Mesenteric fat pad (tissue), 1 donor: ENCODE results near the gene ZKSCAN3. TPM values are rescaled to one million over a fixed set of nuclear protein-coding genes. Genes with fewer than 3 reads are reported as not detected.
"Not testable (repeated sequence)": the region's sequence is repeated elsewhere in the genome, so short reads cannot be mapped to it uniquely, and the experiment has no call there.

ENCODE experiments used
- DNase-seq: peaks from one replicate; pipeline ENCODE4 v3.0.0-alpha.2; 2020; ENCODE audit warnings: low spot score
- total RNA-seq: library from RNA; stranded (reverse); fragmentation: NEBNext Ultra II Directional; extraction: Animal tissue kit (Norgen Biotek cat#: 25700); gene quantifications from one replicate; pipeline ENCODE4 v1.2.1, GENCODE V29; 2021
- donor health status: DM: yes; HTN: yes; CAD: no.

ZKSCAN3 gene
- total RNA-seq, 1 donor from 2014 or later: 3.0 TPM

- no peak for DNase-seq
Observed at GRCh38 chr6:28371706-28372451, 22.1 kb downstream of the ZKSCAN3 start.

- no peak for DNase-seq
Observed at GRCh38 chr6:28373925-28374324, 24.2 kb downstream of the ZKSCAN3 start.

GRCh38 chr6:28377879-28378278, 28.1 kb downstream of the ZKSCAN3 start:
- no peak for DNase-seq

- DNase-seq: no peak
Observed at GRCh38 chr6:28378644-28379043, 28.9 kb downstream of the ZKSCAN3 start.

GRCh38 chr6:28380381-28380780, 30.6 kb downstream of the ZKSCAN3 start:
- DNase-seq: no peak

- peak; percentile 93 for DNase-seq
Observed at GRCh38 chr6:28383235-28384142, 33.7 kb downstream of the ZKSCAN3 start.

- DNase-seq: no peak
Observed at GRCh38 chr6:28384143-28384533, 34.4 kb downstream of the ZKSCAN3 start.

- no peak for DNase-seq
Observed at GRCh38 chr6:28390688-28391087, 40.9 kb downstream of the ZKSCAN3 start.

- no peak for DNase-seq
Observed at GRCh38 chr6:28393912-28394662, 44.3 kb downstream of the ZKSCAN3 start.

- DNase-seq: no peak
Observed at GRCh38 chr6:28395918-28396317, 46.2 kb downstream of the ZKSCAN3 start.

- peak; percentile 92 for DNase-seq
Observed at GRCh38 chr6:28399350-28400121, 49.8 kb downstream of the ZKSCAN3 start, which contains the start of gene ZSCAN12. Gene ZSCAN12 (minus strand): TSS chr6:28399747. CDS start chr6:28398405, 1,342 bp downstream.

- no peak for DNase-seq
Observed at GRCh38 chr6:28400122-28400451, 50.3 kb downstream of the ZKSCAN3 start.

- DNase-seq: no peak
Observed at GRCh38 chr6:28401172-28401571, 51.4 kb downstream of the ZKSCAN3 start.

GRCh38 chr6:28402197-28402596, 52.5 kb downstream of the ZKSCAN3 start:
- DNase-seq: no peak

GRCh38 chr6:28403923-28404322, 54.2 kb downstream of the ZKSCAN3 start:
- not testable (repeated sequence) for DNase-seq

GRCh38 chr6:28407401-28407800, 57.7 kb downstream of the ZKSCAN3 start:
- DNase-seq: no peak

- no peak for DNase-seq
Observed at GRCh38 chr6:28408076-28408802, 58.5 kb downstream of the ZKSCAN3 start.

- DNase-seq: no peak
Observed at GRCh38 chr6:28410767-28411166, 61.0 kb downstream of the ZKSCAN3 start.

- DNase-seq: no peak
Observed at GRCh38 chr6:28413681-28414080, 63.9 kb downstream of the ZKSCAN3 start.
